WTC11 (cell line): Measurements from ENCODE around the gene IFIT3. TPM values are rescaled to one million over a fixed set of nuclear protein-coding genes. Genes with fewer than 3 reads are reported as not detected.

ENCODE experiments used
- ATAC-seq: fragments of 200-7000 bp; cut with Tn5 transposase; 2 replicates; pipeline ENCODE4 v1.10.0; 2021; ENCODE audit warnings: mild to moderate bottlenecking, moderate library complexity
- CTCF ChIA-PET: fragments of 300-600 bp; sonication (Branson Sonifier 250); formaldehyde crosslinking; loops from one replicate; lab custom pipeline; 2021; ENCODE audit warnings: antibody characterized with exemption; lab: Charles Lee
- POLR2A ChIA-PET: fragments of 350-600 bp; sonication (Branson Sonifier 250); formaldehyde crosslinking; loops from one replicate; lab custom pipeline; 2021; ENCODE audit warnings: antibody characterized with exemption; lab: Charles Lee
- DNase-seq: peaks from one replicate; pipeline ENCODE4 v3.0.0; 2021; ENCODE audit warnings: low spot score
- H3K27ac Mint-ChIP-seq: 2 replicates; pipeline ENCODE4 v1.8.0; 2021; ENCODE audit warnings: mixed read lengths
- H3K27me3 Mint-ChIP-seq: 2 replicates; pipeline ENCODE4 v1.8.0; 2021; ENCODE audit warnings: low read depth, mild to moderate bottlenecking, moderate library complexity, mixed read lengths
- H3K36me3 Mint-ChIP-seq: 2 replicates; pipeline ENCODE4 v1.8.0; 2021; ENCODE audit warnings: mixed read lengths
- H3K4me1 Mint-ChIP-seq: 2 replicates; pipeline ENCODE4 v1.8.0; 2022; ENCODE audit warnings: mixed read lengths
- H3K4me3 Mint-ChIP-seq: 2 replicates; pipeline ENCODE4 v1.8.0; 2021; ENCODE audit warnings: mild to moderate bottlenecking, moderate library complexity, mixed read lengths
- H3K9me3 Mint-ChIP-seq: 2 replicates; pipeline ENCODE4 v1.8.0; 2021; ENCODE audit warnings: mixed read lengths
- ETV6 ChIP-seq: sonication (generic); formaldehyde crosslinking; IDR thresholded peaks from 2 replicates; pipeline ENCODE4 v1.8.1; 2022; ENCODE audit warnings: mild to moderate bottlenecking, missing genetic modification reagents
- JUN ChIP-seq: sonication (generic); formaldehyde crosslinking; IDR thresholded peaks from 2 replicates; pipeline ENCODE4 v1.8.0; 2023; ENCODE audit warnings: mild to moderate bottlenecking, missing genetic modification reagents
- NFE2L1 ChIP-seq: sonication (generic); formaldehyde crosslinking; IDR thresholded peaks from 2 replicates; pipeline ENCODE4 v1.8.1; 2023; ENCODE audit warnings: missing genetic modification reagents
- NR2C2 ChIP-seq: sonication (generic); formaldehyde crosslinking; IDR thresholded peaks from 2 replicates; pipeline ENCODE4 v1.8.0; 2022; ENCODE audit warnings: mild to moderate bottlenecking, missing genetic modification reagents
- RORB ChIP-seq: fragments of 250-450 bp; sonication (Bioruptor Pico); IDR thresholded peaks from 2 replicates; pipeline ENCODE4 v1.9.0; 2021; ENCODE audit warnings: mild to moderate bottlenecking
- SOX15 ChIP-seq: fragments of 250-450 bp; sonication (Bioruptor Pico); IDR thresholded peaks from 2 replicates; pipeline ENCODE4 v1.9.0; 2021; ENCODE audit warnings: mild to moderate bottlenecking
- SP1 ChIP-seq: sonication (generic); formaldehyde crosslinking; conservative IDR thresholded peaks from 2 replicates; pipeline ENCODE4 v1.8.1; 2022; ENCODE audit warnings: missing genetic modification reagents
- STAT6 ChIP-seq: sonication (generic); formaldehyde crosslinking; conservative IDR thresholded peaks from 2 replicates; pipeline ENCODE4 v1.8.1; 2023; ENCODE audit warnings: mild to moderate bottlenecking, low read depth, missing genetic modification reagents, moderate library complexity
- TEAD4 ChIP-seq: sonication (generic); formaldehyde crosslinking; IDR thresholded peaks from 2 replicates; pipeline ENCODE4 v1.8.0; 2022; ENCODE audit warnings: mild to moderate bottlenecking, missing genetic modification reagents
- ZBTB21 ChIP-seq: sonication (generic); formaldehyde crosslinking; IDR thresholded peaks from 2 replicates; pipeline ENCODE4 v1.8.1; 2023; ENCODE audit warnings: mild to moderate bottlenecking, missing genetic modification reagents, borderline replicate concordance
- ZNF263 ChIP-seq: sonication (generic); formaldehyde crosslinking; IDR thresholded peaks from 2 replicates; pipeline ENCODE4 v1.8.1; 2022; ENCODE audit warnings: low read depth, mild to moderate bottlenecking, moderate library complexity, missing genetic modification reagents
- ZNF416 ChIP-seq: fragments of 250-450 bp; sonication (Bioruptor Pico); IDR thresholded peaks from 2 replicates; pipeline ENCODE4 v1.9.0; 2021; ENCODE audit warnings: mild to moderate bottlenecking, inconsistent platforms
- ZNF671 ChIP-seq: fragments of 250-450 bp; sonication (Bioruptor Pico); IDR thresholded peaks from 2 replicates; pipeline ENCODE4 v1.8.0; 2021; ENCODE audit warnings: mild to moderate bottlenecking
- total RNA-seq: library from RNA; stranded (reverse); gene quantifications from 3 replicates; pipeline ENCODE4 v1.2.3, GENCODE V29; 2021
- TF ChIP-seq, protein P1 (sequence below): fragments of 250-450 bp; sonication (Bioruptor Pico); IDR thresholded peaks from 2 replicates; pipeline ENCODE4 v2.1.2; 2022; ENCODE audit warnings: mild to moderate bottlenecking, moderate library complexity
- TF ChIP-seq, protein P2 (sequence below): sonication (generic); formaldehyde crosslinking; IDR thresholded peaks from 2 replicates; pipeline ENCODE4 v1.8.0; 2022; ENCODE audit warnings: mild to moderate bottlenecking, missing genetic modification reagents
- TF ChIP-seq, protein P3 (sequence below): sonication (generic); formaldehyde crosslinking; IDR thresholded peaks from 2 replicates; pipeline ENCODE4 v1.8.1; 2022; ENCODE audit warnings: missing genetic modification reagents, borderline replicate concordance
- TF ChIP-seq, protein P4 (sequence below): sonication (generic); formaldehyde crosslinking; IDR thresholded peaks from 2 replicates; pipeline ENCODE4 v1.8.0; 2022; ENCODE audit warnings: mild to moderate bottlenecking, missing genetic modification reagents
- TF ChIP-seq, protein P5 (sequence below): fragments of 250-450 bp; sonication (Bioruptor Pico); conservative IDR thresholded peaks from 2 replicates; pipeline ENCODE4 v1.9.0; 2021; ENCODE audit warnings: mild to moderate bottlenecking

The IFIT3 gene
- total RNA-seq, 1 experiment from 2014 or later: 0.42 TPM

- Mint-ChIP-seq H3K36me3 (no peaks in the 10 kb centered on the region), H3K4me3 (no peak overlapping the region), H3K27ac (no peak overlapping the region), H3K27me3 (no peaks in the 10 kb centered on the region), H3K4me1 (peaks cover 3% of the 10 kb centered on the region), H3K9me3 (no peaks in the 10 kb centered on the region)
- ATAC-seq: no peak
- DNase-seq: no peak
- CTCF ChIA-PET: interaction anchor here (1.7 kb wide), 1 partner anchor 61 kb away, joined by 6 read pairs; no protein-coding TSS in a partner anchor
- POLR2A ChIA-PET: no interaction called here
- TF ChIP-seq, protein P1, sequence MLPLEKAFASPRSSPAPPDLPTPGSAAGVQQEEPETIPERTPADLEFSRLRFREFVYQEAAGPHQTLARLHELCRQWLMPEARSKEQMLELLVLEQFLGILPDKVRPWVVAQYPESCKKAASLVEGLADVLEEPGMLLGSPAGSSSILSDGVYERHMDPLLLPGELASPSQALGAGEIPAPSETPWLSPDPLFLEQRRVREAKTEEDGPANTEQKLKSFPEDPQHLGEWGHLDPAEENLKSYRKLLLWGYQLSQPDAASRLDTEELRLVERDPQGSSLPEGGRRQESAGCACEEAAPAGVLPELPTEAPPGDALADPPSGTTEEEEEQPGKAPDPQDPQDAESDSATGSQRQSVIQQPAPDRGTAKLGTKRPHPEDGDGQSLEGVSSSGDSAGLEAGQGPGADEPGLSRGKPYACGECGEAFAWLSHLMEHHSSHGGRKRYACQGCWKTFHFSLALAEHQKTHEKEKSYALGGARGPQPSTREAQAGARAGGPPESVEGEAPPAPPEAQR: no peak
- TF ChIP-seq TEAD4 (CRISPR knock-in tag) (no peak), NR2C2 (CRISPR knock-in tag) (no peak), NFE2L1 (CRISPR knock-in tag) (no peak), ZNF263 (CRISPR knock-in tag) (no peak), ETV6 (CRISPR knock-in tag) (no peak), ZNF671 (CRISPR knock-in tag) (no peak), ZBTB21 (CRISPR knock-in tag) (no peak), SP1 (CRISPR knock-in tag) (no peak), SOX15 (CRISPR knock-in tag) (no peak), ZNF416 (no peak), STAT6 (CRISPR knock-in tag) (no peak), RORB (CRISPR knock-in tag) (no peak), JUN (CRISPR knock-in tag) (no peak)
- TF ChIP-seq, protein P2, sequence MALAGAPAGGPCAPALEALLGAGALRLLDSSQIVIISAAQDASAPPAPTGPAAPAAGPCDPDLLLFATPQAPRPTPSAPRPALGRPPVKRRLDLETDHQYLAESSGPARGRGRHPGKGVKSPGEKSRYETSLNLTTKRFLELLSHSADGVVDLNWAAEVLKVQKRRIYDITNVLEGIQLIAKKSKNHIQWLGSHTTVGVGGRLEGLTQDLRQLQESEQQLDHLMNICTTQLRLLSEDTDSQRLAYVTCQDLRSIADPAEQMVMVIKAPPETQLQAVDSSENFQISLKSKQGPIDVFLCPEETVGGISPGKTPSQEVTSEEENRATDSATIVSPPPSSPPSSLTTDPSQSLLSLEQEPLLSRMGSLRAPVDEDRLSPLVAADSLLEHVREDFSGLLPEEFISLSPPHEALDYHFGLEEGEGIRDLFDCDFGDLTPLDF (CRISPR knock-in tag): no peak
- TF ChIP-seq, protein P3, sequence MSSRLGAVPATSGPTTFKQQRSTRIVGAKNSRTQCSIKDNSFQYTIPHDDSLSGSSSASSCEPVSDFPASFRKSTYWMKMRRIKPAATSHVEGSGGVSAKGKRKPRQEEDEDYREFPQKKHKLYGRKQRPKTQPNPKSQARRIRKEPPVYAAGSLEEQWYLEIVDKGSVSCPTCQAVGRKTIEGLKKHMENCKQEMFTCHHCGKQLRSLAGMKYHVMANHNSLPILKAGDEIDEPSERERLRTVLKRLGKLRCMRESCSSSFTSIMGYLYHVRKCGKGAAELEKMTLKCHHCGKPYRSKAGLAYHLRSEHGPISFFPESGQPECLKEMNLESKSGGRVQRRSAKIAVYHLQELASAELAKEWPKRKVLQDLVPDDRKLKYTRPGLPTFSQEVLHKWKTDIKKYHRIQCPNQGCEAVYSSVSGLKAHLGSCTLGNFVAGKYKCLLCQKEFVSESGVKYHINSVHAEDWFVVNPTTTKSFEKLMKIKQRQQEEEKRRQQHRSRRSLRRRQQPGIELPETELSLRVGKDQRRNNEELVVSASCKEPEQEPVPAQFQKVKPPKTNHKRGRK (CRISPR knock-in tag): no peak
- TF ChIP-seq, protein P4, sequence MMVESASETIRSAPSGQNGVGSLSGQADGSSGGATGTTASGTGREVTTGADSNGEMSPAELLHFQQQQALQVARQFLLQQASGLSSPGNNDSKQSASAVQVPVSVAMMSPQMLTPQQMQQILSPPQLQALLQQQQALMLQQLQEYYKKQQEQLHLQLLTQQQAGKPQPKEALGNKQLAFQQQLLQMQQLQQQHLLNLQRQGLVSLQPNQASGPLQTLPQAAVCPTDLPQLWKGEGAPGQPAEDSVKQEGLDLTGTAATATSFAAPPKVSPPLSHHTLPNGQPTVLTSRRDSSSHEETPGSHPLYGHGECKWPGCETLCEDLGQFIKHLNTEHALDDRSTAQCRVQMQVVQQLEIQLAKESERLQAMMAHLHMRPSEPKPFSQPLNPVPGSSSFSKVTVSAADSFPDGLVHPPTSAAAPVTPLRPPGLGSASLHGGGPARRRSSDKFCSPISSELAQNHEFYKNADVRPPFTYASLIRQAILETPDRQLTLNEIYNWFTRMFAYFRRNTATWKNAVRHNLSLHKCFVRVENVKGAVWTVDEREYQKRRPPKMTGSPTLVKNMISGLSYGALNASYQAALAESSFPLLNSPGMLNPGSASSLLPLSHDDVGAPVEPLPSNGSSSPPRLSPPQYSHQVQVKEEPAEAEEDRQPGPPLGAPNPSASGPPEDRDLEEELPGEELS (CRISPR knock-in tag): no peak
- TF ChIP-seq, protein P5, sequence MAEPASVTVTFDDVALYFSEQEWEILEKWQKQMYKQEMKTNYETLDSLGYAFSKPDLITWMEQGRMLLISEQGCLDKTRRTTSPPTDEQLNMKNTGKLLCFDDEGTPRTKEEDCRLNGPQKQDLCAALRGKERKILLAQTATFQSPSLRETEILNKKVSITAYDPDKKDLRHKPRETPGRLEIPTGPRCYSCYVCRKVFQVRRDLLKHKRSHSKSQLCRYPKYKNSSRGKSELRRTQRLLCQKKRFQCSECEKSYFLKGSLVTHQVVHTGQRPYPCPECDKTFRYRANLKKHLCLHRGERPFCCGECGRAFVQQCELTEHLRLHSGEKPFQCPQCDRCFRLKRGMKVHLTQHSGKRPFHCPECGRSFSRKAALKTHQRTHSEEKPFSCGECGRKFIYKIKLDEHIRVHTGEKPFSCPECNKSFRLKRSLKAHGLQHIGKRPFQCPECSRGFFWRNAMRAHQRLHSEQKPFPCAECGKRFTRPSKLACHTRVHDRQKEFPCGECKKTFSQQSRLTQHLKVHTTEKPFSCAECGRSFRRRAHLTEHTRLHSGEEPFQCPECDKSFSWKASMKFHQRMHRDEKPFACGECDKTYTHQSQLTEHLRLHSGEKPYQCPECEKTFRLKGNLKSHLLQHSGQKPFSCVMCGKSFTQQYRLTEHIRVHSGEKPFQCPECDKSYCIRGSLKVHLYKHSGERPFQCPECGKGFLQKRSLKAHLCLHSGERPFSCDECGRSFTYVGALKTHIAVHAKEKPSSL: no peak
Measured at GRCh38 chr10:89308266-89308665, 19.5 kb upstream of the IFIT3 start.
